Iris pigment epithelial cell (primary cell): ENCODE measurements around the gene SOCS7.
A peak's percentile ranks its signal among the peaks of the same experiment; 100 is the strongest.

Experiments
- DNase-seq: peaks from one replicate; pipeline ENCODE4 v3.0.0-alpha.2; 2011; ENCODE audit warnings: low read depth

SOCS7 gene

DNA sequence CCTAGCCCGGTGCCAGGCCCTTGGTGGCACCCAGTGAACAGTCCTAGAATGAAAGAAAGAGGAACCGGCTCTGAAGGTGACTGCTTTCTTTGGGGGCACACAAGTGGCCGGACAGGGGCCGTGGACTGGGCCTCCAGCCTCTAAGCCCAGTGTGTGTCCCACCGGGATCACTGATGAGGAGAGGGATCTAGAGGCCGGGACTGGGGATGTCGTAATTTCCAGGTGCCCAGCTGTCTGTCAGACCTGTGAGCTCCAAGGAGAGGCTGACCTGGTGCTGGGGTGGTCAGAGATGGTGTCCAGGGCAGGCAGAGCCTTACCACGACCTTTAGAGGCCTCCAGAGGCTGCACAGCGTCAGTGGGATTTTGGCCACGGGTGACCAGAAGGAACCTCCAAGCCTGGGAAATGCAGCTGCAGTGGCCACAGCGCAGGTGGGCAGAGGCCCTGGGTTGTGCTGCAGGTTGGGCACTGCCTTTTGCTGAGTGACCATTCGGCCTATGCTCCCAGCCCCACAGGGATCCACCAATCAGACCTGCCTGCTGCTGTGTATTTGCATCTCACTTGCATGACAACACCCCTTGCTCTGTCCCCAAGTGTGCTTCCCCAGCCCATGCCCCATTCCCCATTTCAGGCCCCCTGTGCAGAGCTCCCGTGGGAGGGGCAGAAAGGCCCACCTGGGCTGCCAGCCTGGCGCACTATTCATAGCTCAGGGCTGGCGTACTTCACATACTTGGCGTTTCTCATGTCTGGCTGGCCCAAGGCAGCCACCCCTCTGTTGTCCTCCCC is 89.2 kb downstream of the SOCS7 start:
- no peak for DNase-seq

DNA sequence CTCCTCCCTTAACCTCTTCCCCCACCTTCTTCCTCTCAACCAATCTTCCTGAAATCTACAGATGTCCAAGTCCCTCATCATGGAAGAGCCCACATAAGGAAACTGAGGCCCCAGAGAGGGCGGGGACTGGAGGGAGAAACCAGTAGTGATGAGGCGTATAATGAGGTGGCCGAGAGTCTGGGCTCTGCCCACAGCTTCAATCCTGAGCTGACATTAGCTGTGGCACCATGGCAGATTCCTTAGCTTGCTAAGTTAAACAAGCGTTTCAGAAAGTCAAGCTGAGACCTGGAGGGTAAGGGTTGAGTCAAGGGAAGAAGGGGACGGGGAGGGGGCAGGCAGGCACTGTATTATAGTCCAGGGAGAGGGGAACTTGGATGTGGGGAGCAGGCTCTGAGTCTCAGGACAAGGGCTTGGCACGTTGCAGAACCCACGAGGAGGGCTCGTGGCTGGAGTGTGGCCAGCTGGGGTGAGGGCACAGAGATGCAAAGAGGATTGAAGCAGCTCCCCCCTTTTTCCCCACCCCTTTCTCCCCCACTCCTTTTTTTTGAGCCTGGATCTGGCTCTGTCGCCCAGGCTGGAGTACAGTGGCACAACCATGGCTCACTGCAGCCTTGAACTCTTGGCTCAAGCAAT is 89.9 kb downstream of the SOCS7 start:
- DNase-seq = no peak

DNA sequence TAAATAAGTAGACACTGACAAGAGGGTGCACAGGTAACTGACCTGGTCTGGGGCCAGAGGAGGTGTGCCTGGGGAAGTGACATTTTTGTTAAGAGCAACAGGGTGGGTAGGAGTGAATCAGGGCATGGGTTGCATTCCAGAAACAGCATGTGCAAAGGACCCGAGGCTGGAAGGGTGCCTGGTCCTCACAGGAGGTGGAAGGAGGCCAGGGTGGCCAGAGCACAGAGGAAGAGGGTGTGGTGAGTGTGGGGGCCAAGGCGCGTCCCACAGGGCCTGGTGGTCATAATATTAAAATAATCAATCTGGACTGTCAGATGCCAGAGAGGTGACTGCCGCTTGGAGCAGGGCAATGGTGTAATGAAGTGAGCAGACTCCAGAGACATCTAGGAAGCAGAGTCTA is 90.9 kb downstream of the SOCS7 start:
- no peak for DNase-seq

DNA sequence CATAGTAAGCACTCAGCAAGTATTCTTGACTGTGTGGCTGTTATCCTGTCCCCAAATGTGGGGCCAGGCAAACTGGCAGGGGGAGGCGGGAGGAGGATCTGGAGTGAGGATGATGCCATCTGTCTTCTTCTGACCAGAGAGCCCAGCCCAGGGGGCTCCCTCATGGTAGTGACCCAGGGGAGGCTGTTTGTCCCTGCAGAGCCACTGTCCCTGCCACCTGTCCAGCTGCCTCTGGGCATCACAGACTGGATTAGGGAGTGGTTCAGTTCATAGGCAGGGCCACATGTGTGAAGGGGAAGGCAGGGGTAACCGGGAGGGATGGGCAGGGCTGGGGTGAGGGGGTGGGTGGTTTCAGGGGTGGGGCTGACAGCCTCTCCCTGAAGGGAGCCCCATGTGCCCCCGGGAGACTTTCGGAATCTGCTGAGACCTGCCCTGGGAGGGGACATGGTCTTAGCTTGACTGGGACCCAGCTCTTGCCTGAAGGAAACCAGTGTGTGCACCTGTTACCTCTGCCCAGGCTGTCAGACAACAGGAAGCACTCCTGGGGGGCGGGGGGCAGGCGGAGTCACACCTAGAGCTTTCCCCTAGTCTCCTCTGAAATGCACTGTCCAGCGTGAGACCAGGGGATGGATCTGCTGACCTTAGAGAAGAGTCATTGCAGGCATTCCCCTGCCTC is 91.8 kb downstream of the SOCS7 start:
- DNase-seq = no peak

DNA sequence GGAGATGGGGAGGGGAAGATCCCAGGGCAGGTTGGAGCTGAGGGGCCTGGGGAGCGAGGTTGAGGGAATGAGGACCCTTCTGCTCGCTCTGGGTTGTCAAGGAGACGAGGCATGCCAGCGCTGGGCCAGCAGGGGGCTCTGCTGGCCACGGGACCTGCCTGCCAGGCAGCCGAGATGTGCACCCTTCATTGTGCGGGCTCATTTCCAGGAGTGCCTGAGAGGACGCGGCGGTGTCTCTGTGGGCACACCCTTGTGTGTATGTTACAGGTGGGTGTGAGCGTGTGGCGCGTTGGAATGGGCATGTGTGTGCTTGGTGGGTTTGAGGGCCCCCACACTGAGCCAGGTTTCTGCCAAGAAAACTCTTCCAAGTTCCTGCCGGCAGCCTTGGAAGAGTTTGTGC is 92.5 kb downstream of the SOCS7 start:
- DNase-seq = peak; percentile 59

DNA sequence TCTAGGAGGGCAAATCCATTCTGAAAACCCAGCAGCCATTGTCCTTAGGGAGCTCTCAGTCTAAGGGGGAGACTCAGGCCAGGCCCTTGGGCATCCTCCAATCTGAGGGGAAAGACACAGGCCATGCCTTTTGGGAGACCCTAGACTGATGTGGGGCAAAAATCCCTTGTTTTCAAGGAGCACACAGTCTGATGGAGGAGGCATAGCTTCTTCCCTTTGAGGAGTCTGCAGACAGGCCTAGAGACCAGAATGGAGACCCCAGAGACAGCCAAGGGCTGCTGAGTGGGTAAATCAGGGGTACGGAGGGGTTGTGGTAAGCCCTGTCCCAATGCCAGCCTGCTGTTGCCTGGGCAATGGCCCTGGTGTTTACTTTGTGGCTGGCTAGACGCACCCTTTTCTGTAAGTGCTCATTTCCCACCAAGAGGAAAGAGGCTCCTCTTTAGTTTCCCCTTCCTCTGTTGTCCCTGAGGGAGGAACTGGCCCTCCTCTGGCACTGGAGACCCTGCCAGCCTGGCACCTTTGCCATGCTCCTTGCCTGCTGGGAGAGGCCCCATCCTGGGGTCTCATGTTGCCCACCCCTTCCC is 96.0 kb downstream of the SOCS7 start:
- no peak for DNase-seq

DNA sequence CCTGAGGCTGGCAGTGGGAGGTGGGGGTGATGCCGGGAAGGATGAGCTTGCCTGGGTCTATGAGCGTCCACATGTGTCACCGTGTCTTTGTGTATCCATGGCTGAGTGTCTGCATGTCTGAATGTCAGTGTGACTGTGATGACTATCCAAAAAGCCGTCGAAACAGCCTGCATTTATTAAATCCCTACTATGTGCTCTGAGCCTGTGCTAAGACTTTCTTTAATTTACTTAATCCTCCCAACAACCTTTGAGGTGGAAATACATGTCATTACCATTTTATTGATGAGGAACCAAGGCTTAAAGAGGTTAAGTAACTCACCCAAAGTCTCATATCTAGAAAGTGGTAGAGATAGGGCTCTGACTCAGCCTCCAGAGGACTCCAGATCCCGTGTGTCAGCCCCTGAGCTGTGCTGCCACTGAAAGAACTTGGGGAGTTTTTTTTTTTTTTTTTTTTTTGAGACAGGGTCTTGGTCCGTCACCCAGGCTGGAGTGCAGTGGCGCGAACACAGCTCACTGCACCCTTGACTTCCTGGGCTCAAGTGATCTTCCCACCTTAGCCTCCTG is 96.6 kb downstream of the SOCS7 start:
- peak; percentile 47 for DNase-seq

DNA sequence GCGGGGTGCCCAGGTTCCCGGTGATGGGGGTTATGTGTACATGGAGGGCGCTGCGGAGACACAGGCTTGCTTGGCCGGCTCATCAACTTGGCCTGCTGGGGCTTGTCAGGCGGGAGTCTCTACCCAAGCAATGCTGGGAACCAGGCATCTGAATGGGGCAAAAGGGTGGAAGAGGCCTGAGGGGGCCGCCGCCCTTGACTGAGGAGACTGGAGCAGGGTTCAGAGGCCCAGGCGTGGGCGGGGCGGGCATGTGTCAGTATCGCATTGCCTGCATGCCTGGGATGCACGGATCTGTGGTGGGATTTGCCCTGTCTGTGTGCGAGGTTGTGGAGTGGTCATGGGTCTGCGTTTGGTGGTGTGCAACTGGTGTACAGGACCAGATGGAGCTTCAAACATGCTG is 97.7 kb downstream of the SOCS7 start:
- peak; percentile 61 for DNase-seq

DNA sequence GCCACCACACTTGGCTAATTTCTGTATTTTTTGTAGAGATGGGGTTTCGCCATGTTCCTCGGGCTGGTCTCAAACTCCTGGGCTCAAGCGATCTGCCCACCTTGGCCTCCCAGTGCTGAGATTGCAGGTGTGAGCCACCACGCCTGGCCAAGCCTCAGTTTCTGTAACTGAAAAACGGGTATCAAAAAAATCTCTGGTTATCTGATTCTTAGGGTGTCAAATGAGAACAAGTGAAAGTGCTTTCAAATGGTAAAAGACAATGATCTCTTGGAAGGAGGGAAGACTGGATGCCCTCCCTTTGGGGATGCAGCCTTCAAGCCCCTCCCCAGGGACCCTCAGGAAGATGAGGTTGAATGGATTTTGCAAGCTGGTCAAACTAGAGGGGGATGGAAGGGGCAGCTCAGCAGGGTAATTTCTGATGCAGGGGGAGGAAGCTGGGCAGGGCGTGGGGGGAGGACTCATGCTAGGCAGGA is 98.9 kb downstream of the SOCS7 start:
- DNase-seq = no peak

DNA sequence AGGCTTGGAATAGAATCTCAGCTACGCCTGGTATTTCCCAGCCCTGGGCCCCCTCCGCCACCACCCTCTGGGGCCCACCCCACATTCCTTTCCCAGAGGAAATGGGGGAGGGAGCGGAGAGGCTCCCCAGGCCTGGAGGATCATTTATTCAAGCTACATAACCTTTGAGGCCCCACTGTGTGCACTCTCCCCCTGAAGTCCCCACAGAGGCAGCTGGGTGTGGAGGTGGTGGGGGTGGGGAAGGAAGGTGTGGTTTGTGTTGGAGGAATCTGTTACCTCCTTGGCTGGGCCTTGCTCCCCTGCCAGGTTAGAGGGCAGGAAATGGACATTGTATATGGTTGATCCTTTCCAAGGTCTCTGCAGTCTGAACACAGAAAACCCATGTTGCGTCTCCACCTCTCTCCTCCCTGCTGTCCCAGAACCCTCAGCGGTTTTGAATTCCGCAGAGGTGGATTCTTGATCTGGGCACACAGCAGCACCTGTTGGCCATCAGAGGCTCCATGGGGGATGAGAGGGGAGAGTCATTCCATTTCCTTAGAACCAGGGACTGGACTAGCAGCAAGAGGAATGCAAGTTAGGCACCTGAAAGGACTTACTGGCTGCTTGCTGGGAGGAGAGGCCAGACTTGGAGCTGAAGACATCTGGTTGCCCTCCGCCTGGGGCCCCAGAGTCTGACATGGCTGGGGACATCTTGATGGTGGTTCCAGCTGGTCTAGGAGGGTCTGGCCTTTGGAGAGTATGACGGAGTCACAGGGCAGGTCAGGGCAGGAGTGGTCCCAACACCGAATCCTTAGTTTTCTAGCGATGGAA is 99.6 kb downstream of the SOCS7 start:
- peak; percentile 82 for DNase-seq

DNA sequence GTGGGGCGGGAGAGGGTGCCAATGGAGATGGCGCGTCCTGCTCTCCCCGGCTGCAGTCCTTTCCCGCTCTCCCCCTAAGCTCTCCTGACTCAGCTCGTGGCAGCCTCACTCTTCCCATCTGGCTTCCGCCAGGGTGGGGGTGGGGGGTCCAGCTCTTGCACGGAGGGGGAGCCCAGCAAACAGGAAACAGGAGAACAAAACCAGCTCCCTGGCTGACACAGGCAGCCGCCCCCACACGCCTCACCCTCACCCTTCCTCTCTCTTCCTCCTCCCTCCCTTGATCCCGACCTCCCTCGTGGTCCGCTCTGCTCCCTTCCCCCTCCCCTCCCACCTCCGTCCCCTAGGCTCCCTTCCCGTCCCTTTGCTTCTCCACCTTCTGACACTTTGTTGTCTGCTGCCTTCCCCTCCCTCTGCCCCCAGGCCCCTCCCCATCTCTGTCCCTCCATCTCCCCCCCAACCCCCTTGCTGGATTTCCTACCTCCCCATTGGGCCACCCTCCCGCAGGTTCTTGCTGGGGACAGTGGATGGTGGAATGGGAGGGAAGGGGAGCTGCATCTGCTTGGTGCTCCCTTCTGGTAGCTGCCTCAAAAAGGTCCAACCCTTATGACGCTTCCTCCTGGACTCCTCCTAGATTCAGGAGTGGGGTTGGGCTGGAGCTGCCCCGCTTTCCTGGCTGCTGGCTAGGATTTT is 100.3 kb downstream of the SOCS7 start:
- peak; percentile 91 for DNase-seq

DNA sequence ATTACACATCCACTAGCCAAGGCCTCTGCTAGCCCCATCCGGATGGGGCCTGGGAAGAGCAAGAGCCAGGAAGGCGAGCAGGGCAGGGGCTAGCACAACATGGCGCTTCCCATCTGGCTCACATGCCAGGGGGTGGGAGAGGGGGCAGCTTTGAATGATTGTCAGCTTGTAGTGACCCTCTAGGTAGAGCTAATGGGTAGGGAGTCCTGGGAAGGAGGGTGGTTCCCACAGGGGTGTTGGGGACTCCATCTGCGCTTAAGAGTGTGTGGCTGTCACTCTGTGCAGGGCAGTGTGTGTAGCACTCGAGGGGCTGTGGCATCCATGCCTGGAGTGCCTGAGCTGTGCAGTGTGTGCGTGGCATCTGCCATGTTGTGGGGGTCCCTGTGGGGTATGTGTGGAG is 101.1 kb downstream of the SOCS7 start:
- no peak for DNase-seq

DNA sequence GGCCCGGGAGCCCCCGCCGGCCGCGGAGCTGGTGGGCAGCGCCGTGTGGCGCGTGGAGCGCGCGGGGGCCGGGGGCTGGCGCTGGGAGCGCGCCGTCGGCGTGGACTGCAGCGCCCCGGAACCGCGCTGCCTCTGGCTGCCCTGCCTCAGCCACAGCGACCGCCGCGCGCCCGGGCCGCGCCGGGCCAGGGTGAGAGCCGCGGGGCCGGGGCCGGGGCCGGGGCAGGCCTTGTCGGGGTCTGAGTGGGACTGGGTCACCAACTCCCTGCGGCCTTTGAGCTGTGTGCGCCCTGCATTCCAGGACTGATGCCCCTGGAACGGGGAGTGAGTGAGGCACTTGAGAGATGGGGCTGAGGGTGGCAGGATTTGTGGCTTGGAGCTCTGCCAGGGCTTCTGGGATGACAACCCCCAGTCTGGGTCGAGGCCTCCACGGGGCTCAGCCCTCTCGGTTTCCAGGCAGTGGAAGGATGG is 102.3 kb downstream of the SOCS7 start:
- peak; percentile 65 for DNase-seq

DNA sequence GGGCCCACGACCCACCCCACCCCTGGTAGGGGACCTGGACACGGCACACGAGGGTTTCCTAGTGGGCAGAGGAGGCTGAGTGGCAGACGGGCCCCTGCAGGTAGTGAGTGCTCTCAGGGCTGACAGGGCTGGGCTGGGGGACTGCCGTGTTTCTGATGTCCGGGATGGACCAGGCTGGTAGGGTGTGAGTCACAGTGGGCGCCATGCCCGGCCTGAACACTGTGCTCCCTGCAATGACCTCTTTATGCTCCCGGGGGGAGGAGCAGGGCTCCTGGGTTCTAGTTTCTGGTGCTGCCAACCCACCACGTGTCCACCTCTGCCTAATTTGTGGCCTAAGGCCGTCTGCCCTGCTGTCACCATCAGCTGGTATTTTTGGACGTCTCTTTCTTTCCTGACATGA is 102.9 kb downstream of the SOCS7 start:
- DNase-seq = peak; percentile 80
